Endometrial microvascular endothelial cells (primary cell): Measurements from ENCODE around the gene RSPH1. TPM values are rescaled to one million over a fixed set of nuclear protein-coding genes. Genes with fewer than 3 reads are reported as not detected.
"Not testable (repeated sequence)": the region's sequence is repeated elsewhere in the genome, so short reads cannot be mapped to it uniquely, and the experiment has no call there.

ENCODE experiments used
- in situ Hi-C: cut with HindIII; loops from 2 replicates; pipeline ENCODE4 v1.10.0; 2017; ENCODE audit warnings: low sequenced_read_pairs, low pct_unique_long_range_greater_than_20kb; ENCODE audit errors: inconsistent ontology term
- total RNA-seq: library from RNA; depleted of rRNA; stranded (reverse); fragments of >200 nt; gene quantifications from one replicate; pipeline ENCODE4 v1.2.3, GENCODE V29; 2015; ENCODE audit errors: inconsistent ontology term

The RSPH1 gene
- total RNA-seq, 1 donor from 2014 or later, result not detected

DNA sequence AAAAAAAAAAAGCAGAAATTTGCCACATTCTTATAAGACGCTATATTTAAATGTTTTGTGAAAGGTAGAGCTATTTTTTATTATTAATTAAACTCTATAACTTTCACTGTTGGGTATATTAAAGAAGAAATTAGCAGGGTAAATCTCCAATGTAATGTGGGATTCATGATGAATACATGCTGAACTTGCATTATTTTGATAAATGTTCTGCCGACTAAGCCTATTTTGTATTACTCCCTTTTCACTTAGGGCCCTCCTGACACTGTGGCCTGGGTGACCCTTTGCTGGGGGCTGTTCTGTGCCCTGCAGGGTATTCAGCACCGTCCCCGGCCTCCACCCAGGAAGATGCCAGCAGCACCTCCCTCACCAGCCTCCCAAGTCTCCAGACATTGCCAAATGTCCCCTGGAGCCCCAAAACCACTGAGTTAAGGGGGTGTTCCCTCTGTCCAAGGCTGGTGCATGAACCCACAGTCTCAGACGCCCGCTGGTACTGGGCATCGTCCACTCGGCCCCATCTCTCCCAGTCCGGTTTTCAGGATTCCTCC, 22.5 kb downstream of the RSPH1 start:
- in situ Hi-C loops, result no loop called here

DNA sequence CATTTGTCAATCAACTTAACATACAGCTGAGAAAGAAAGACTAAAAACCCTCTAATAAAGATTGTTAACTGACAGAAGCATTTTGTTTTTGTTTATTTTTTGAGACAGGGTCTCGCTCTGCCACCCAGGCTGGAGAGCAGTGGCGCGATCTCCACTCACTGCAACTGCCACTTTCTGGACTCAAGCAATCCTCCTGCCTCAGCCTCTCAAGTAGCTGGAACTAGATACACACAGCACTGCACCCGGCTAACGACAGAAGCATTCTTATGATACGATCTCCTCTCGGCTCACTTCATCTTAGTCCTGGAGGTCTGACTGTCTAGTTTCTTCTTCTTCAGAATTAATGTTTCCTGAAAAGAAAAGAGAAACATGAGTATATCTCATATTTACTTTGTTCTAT, 23.5 kb downstream of the RSPH1 start:
- in situ Hi-C loops, result no loop called here

DNA sequence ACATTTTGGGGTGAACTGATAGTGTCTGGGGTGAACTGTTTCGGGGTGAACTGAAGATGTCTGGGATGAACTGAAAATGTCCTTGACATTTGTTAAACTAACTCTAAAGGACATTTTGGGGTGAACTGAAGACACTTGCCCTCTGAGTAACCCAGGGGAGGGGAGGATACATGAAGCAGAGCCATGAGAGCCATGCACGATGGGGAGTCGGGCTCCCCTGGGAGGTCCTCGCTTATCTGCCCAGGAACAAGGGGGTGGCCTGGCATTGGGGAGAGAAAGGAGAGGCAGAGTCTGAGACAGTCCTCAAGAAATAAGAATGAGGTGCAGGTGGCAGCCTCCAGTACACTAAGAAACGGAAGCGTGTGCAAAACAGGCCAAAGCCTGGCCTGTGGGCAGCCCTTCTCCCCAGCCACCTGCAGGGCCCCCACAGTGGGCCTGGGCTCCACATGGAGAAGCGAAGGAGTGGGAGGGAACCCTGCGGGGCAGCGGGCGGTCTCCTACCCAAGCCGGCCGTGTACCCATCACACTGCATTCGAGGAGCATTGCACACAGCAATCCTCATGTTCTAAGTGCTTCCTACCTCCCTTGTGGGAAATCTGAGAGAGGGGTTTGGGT, 24.2 kb downstream of the RSPH1 start:
- in situ Hi-C loops, result no loop called here

DNA sequence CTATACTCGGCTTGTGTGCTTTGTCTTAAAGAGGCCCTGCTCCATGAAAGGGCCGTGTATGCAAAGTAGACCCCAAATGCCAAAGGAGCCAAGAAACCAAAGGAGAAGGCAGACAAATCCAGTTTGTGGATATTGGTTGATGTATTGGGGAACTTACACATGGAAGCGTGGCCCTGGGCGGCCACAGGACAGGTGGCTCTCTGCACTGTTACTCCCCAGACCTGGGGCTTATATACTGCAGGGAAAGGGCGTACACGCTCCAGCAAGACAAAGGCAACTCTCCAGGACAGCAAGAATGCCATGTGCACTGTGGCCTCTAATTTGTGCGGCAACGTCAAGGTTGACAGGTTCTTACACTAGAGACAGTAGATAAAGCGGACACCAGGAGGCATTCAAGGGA, 24.8 kb downstream of the RSPH1 start:
- in situ Hi-C loops, result no loop called here

DNA sequence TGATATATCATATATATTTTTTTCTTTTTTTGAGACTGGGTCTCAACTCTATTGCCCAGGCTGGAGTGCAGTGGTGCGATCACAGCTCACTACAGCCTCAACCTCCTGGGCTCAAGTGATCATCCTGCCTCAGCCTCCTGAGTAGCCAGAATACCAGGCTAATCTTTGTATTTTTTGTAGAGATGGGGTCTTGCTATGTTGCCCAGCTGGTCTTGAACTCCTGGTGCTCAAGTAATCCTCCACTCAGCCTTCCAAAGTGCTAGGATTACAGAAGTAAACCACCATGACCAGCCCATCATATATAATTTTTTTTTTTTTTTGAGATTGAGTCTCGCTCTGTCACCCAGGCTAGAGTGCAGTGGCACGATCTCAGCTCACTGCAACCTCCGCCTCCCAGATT, 26.3 kb downstream of the RSPH1 start:
- in situ Hi-C loops, result not testable (repeated sequence)

DNA sequence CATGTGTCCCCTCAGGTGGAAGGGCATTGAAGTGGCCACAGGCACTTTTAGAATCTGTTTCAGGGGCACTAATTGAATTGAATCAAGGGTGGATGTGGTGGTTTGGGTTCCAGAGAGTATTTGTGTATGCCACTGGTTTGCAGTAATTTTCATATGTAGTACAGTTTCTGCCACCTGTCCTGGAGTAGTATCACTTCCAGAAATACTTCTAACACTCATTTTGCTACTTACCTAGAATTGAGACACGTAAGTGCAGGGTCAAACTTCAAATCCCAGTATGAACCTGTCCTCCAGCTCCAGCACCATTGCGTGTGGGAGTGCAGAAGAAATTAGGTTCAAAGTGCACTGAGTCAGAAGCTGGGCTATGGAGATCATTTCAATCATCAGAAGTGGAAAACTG, 26.8 kb downstream of the RSPH1 start:
- in situ Hi-C loops, result no loop called here

DNA sequence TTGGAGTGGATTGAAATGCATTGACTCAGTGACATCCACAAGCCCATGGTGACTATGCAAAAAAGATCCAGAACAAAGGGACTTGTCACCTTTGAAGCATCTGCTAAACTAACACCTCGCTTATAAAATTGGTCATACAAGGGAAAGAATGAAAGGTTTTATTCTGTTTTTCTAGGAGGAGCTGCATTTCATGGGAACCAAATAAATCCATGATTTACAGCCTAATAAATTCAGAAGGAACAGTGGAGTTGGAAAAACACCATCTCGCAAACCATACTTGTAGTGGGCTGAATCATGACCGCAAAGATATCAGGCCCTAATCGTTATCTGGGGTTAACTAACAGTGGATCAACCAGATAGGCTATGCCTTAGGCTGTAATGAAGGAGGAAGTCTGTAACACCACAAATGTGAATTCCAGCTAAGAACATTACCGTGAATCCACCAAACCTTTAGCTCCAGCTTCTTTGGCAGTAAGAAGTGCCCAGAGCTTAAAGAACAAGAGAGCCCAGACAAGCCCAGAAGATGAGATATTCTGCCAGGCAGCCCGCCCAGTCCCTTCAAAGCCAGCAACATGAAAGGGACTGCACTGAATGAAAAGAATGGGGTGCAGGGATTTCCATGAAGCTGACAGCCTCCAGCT, 27.4 kb downstream of the RSPH1 start:
- in situ Hi-C loops, result no loop called here

DNA sequence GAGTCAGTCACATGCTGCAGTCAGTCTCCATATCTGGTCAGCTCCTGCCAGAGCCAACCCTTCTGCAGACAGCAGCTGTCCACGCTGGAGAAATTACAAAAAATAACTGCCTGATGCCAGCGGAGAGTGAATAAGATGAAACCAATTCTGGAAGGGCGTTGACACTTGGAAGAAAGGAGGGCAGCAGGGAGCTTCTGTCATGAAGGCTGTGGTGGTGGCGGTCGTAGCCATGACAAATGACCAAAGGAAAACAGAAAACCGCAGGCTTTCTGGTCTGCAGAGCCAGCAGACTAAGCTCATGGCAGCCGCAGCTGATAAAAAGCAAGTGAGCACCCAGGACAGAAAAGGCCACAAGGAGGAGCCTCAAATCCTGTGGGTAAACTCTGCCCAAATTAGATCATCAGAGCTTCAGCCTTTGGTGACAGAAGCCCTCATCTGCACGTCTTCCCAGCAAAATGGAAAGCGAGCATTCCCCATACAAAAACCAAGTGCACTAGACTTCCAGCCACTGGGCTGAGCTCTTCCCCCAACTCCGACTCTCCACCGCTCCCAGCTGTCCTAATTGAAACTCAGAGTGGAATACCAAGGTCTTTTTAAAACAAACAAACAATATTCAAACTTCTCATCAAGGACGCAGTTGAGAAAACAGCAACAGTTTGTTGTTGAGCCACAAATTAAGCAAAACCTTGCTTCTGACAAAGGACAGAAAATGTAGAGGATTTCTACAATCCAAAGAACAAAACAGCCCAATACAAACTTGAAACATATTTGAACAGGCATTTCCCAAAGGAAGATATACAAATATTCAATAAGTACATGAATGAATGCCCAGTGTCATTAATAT, 28.7 kb downstream of the RSPH1 start:
- in situ Hi-C loops, result no loop called here

DNA sequence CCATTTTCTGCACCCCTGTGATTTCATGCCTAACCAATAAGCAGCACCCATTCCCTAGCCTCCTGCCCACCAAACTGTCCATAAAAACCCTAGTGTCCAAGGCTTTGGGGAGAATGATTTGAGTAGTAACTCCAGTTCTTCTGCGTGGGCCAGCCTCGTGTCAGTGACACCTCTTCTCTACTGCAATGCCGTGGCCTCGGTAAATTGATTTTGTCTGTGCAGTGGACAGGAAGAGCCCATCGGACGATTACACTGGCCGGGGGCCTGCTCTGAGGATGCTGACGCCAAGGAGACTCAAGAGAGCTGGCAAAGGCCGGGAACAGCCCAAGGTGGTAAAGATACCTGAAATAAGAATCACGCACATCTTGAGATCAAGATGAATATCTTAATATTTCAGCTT, 29.3 kb downstream of the RSPH1 start:
- in situ Hi-C loops, result no loop called here

DNA sequence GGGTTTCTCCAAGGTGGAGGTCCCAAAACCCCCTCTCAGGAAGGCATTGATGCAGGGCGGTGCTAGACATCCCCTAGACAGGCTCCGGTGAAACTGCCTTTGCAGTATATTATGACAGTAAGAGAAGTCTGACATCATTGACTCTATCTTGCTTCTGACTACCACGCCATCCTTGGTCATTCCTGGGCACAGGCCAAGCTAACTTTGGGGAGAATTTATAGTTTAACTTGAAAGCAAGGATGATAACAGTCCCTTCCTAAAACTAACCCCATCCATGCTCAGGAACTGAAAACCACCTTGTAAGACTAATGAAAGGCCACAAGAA, 30.3 kb downstream of the RSPH1 start:
- in situ Hi-C loops, result no loop called here

DNA sequence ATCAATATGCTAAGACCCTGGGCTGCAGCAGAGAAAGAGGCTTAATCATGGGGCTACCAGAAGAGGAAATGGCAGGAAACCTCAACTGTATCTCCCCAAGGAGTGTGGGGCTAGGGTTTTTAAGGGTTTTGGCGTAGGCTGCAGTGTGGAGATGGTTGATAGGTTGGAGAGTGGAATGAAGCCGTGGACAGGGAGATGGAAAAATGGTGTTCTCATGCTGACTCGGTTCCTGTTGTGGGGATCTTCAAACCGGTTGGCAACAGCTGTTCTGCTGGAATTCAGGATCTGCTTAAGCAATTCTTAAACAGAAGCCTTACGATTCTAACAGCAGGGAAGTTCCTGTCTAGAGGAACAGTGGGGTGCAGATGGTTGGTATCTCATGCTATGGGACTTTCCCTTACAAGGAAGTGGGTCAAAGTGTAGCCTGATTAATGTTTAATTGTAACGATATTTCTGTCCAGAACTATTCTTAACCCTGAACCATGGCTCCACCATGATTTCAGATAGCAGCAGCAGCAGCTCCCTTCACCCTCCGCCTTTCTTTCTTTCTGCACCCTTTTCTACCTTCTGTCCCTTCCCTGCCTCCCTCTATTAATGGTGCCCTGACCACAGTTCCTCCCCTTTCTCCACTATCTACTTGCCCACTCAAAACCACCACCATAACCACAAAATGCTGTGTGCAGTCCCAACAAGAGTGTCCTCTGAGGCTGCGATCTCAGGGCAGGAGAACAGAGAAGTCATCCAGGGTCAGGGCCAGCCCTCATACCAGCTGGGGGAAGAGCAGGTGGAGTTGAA, 30.8 kb downstream of the RSPH1 start:
- in situ Hi-C loops, result no loop called here

DNA sequence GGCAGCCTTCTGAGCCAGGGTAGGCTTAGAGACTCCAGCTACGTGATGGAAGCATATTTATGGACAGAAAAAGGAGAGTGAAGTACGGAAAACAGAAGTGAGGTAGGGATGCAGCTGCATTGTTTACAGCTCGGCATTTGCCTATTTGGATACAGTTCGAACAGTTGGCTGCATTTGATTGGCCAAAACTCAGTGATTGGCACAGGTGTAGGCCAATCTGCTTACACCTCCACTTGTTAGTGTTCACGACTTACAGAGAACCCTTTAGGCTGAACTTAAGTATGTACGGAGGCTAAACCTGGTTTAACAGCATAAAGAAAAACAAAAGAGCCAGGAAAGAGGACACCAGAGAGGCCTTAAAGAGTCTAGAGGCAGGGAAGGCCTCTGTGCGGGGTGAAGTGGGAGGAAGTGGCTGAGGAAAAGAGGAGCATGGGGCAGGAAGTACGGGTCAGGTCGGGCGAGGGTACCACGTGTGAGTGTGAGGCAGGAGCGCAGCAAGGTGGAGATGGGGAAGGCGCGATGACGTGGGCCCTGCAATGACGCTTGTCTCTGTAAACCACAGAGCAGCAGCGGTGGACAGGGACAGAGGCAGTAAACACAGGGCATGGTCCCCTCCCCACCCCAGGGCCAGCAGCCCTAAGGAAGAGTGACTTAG, 32.0 kb downstream of the RSPH1 start:
- in situ Hi-C loops, result no loop called here

DNA sequence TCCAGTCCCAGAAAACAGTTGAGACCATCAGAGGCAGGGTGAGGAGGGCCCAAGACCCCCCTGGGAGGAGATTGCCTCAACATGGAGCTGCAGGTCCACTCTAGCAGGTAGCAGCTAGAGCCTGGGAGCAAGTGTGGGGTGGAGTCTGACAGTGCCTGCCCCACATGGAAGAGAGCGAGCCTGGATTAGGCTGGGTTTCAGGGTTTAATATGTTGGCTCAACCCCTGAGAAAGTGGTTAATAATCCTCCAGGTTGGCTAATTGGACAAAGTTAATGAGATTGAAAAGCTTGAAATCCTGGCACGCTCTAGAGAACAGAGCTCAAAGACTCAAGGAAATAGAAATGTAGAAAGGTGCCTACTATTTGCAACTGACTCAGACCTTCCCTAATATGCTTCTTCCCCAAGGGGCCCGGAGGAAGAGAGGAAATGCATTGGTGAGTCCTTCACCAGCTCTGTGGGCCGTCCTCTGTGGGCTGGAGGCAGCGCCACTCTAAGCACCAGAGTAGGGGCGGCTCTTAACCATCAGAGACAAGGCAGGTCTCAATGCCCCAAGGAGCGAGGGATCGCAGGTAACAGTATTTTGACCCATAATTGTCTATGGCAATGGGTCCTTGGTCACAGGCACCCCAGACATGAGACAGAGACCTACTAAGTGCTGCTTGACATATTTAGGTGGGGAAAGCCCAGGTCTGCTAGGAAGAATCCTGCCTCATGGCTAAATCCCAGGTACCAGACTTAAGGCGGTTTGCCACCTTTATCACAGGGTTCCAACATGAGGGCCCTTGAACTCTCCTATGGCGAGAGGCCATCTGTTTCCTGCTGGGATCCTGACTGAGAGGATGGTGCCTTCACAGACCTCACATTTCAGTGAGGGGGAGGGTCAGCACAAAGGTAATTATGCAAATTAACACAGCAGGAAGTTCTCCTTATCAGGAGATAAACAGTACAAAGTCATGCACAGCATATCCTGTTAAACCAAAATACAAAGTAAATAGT, 33.8 kb downstream of the RSPH1 start:
- in situ Hi-C loops, result no loop called here

DNA sequence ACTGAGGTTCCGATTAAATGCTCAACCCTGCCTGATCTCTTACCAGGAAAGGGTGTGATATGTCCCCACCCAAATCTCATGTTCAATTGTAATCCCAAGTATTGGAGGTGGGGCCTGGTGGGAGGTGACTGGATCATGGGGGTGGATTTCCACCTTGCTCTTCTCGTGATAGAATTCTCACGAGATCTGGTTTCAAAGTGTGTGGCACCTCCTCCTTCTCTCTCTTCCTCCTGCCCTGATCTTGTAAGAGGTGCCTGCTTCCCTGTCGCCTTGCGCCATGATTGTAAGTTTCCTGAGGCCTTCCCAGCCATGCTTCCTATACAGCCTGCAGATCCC, 34.9 kb downstream of the RSPH1 start:
- in situ Hi-C loops, result no loop called here

DNA sequence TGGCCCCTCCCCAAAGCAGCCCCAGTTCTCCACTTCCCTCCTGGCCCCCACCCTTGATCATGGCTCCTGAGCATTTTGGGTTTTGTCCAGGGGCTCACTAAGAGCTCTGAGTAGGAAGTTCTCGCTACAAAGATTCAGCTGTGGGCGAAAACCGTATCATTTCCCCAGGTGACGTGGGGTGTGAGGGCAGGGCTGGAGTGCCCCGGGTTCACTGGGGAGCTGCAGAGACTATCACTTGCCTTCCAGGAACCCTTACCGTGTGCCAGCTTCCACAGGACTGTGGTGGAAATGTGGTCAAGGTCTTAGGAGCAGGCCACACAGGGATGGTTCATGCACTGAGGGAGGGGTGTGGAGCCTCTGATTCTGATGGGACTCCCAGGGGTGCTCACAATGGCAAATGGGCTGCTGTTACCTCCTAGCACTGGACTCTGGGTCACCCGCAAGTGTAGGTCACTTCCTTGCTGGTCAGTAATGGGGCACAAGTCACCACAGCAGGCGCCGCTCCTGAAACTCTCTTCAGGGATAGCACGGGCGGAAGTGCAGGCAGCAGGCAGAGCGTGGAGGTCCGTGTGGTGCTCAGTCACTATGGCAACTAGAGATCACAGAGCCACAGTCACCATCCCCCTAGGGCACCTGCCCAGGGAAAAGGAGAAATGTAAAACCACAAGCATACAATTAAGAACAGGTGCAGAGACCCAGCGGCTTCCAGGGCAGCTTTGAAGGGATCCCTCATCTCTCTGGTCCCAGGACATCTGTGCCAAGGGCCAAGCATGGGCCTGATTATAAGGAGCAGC, 35.4 kb downstream of the RSPH1 start:
- in situ Hi-C loops, result no loop called here

DNA sequence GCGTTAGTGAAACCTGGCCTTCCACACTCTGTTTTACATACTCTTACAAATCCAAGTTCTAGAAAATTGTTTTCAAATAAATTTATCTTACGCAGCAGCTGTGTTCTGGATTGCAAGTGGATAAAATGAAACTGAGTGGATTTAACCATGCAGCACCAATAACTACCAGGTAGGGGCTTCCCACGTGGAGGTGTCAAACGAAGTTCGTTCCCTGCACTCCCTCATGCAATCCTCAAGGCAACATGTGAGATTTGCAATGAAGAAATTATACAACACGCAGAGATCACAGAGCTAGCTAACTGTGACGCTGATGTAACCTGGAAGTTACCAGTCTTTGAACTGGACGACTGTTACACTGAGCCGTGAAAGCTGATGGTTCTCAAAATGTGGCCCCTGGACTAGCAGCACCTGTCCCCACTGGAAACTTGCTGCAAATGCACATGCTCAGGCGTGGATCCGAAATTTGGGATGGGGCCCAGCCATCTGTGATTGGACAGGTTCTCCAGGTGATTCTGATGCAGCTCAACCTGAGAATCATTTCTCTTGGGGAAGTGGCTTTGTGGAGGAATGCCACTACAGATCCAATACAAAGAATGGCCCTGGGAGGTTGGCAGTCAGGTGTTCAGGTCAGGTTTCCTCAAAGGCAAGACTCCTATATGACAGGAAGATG, 36.3 kb downstream of the RSPH1 start:
- in situ Hi-C loops, result no loop called here

DNA sequence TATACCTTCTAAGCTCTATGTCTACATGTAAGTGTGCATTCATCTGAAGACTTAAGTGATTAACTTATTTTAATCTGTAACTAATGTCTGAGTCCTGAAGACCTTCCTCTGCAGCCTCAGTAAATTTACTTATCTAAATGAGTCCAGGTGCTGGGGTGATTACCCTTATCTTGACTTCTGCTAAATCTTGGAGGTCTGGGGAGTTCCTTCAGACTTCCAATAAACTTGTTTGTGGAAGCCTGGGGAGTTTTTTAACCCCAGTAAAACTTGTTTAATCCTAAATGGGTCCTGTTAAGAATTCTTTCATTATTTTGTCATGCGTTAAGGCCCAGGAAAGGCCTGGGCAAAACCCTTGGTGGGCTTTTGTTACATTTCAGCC, 37.0 kb downstream of the RSPH1 start:
- in situ Hi-C loops, result no loop called here
